Caco-2 (cell line): ENCODE data around the gene NONO. TPM values are rescaled to one million over a fixed set of nuclear protein-coding genes. Genes with fewer than 3 reads are reported as not detected.

Source experiments
- BruUV-seq: library from RNA; stranded (reverse); fragments of 400-500 nt; replicated peaks from 2 replicates; lab custom pipeline; 2021; lab: Mats Ljungman, UMichigan
- CTCF ChIA-PET: fragments of 300-600 bp; sonication (Branson Sonifier 250); formaldehyde crosslinking; loops from one replicate; lab custom pipeline; 2022; ENCODE audit warnings: antibody characterized with exemption; lab: Charles Lee
- POLR2A ChIA-PET: fragments of 300-600 bp; sonication (Branson Sonifier 250); formaldehyde crosslinking; loops from one replicate; lab custom pipeline; 2022; ENCODE audit warnings: antibody characterized with exemption; lab: Charles Lee
- DNase-seq, 2 experiments: peaks; one replicate each; pipeline versions ENCODE4 v3.0.0 to v3.0.0-alpha.2; 2020 to 2022
- H3K27me3 ChIP-seq: replicated peaks from 2 replicates; pipeline ENCODE4 v1.6.0; 2011; ENCODE audit warnings: low read length; ENCODE audit not compliant: control insufficient read depth, insufficient read depth
- H3K36me3 ChIP-seq: 2 replicates; pipeline ENCODE4 v1.5.1; 2011; ENCODE audit warnings: low read length; ENCODE audit not compliant: control insufficient read depth, insufficient read depth
- H3K4me1 ChIP-seq: fragments of 250-450 bp; sonication (Bioruptor Pico); 2 replicates; pipeline ENCODE4 v1.5.1; 2020; ENCODE audit warnings: mild to moderate bottlenecking
- H3K4me3 ChIP-seq: 2 replicates; pipeline ENCODE4 v1.5.1; 2011; ENCODE audit warnings: low read depth, mild to moderate bottlenecking, control low read depth, low read length
- H3K9me3 ChIP-seq: fragments of 250-450 bp; sonication (Bioruptor Pico); 2 replicates; pipeline ENCODE4 v1.5.1; 2020; ENCODE audit warnings: mild to moderate bottlenecking, moderate library complexity
- H3K27ac Mint-ChIP-seq: one replicate; pipeline ENCODE4 v1.8.0; 2022; ENCODE audit warnings: mixed read lengths; ENCODE audit not compliant: unreplicated experiment
- H3K27me3 Mint-ChIP-seq: one replicate; pipeline ENCODE4 v1.8.0; 2022; ENCODE audit warnings: mixed read lengths; ENCODE audit not compliant: insufficient read depth, unreplicated experiment
- H3K36me3 Mint-ChIP-seq: one replicate; pipeline ENCODE4 v1.8.0; 2022; ENCODE audit warnings: mild to moderate bottlenecking, mixed read lengths; ENCODE audit not compliant: insufficient read depth, unreplicated experiment
- H3K4me1 Mint-ChIP-seq: one replicate; pipeline ENCODE4 v1.8.0; 2022; ENCODE audit warnings: low read depth, mixed read lengths; ENCODE audit not compliant: unreplicated experiment
- H3K4me3 Mint-ChIP-seq: one replicate; pipeline ENCODE4 v1.8.0; 2022; ENCODE audit warnings: mild to moderate bottlenecking, moderate library complexity, mixed read lengths; ENCODE audit not compliant: unreplicated experiment
- H3K9me3 Mint-ChIP-seq: one replicate; pipeline ENCODE4 v1.8.0; 2022; ENCODE audit warnings: mixed read lengths; ENCODE audit not compliant: unreplicated experiment
- intact Hi-C: fragments of 100-400 bp; cut with micrococcal nuclease; formaldehyde crosslinking; loops from one replicate; pipeline ENCODE4 v1.10.0; 2022; ENCODE audit not compliant: unreplicated experiment
- total RNA-seq: library from RNA; stranded (reverse); gene quantifications from 2 replicates; pipeline ENCODE4 v1.2.3, GENCODE V29; 2022
- TF ChIP-seq, protein P1 (sequence below), 2 experiments: fragments of 200-600 bp in 1 of 2; IDR thresholded peaks; 1 replicate in 1 of 2; 2 replicates in 1 of 2; pipeline versions ENCODE4 v1.5.1 to v1.8.0; 2011 to 2022; ENCODE audit warnings: antibody characterized with exemption in 1 of 2, control low read depth in 1 of 2, inconsistent platforms in 1 of 2, low read depth in 1 of 2, low read length in 1 of 2, mild to moderate bottlenecking in 1 of 2, moderate library complexity in 1 of 2; ENCODE audit not compliant: insufficient read depth in 1 of 2, severe bottlenecking in 1 of 2, unreplicated experiment in 1 of 2

NONO gene
- total RNA-seq, 1 experiment from 2014 or later: 477 TPM

DNA sequence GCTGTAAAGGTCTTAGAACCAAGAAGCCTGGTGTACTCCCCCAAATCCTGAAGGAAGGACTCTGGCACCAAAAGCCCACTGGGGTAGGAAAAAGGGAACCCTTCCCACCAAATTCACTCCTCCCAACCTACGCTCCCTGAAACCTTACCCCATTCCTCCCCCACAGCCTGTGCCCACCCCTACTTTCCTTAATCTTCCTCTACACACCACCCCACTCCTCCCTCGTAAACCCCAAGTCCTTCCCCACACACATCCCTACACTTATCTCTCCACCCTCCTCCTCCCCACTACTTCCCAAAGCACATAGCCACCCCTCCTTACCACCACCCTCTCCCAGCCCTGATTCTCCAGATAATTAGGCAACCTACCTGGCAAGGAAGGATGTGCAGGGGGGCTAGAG lies 31.2 kb upstream of the NONO start:
- no peaks in the 10 kb centered on the region for H3K27me3 ChIP-seq
- intact Hi-C loops: loop anchor here (5.0 kb wide), 1 partner anchor 115 kb away; the partner anchor contains the start of gene TAF1
- no TSS peak for BruUV-seq
- H3K9me3 ChIP-seq: no peaks in the 10 kb centered on the region
- H3K4me1 Mint-ChIP-seq: peaks cover 7% of the 10 kb centered on the region
- CTCF ChIA-PET: no interaction called here
- H3K4me3 Mint-ChIP-seq: no peak overlapping the region
- POLR2A ChIA-PET: no interaction called here
- peak overlapping the region; percentile 5; the same call in 1 of the 2 replicates for H3K4me3 ChIP-seq
- no peaks in the 10 kb centered on the region for H3K27me3 Mint-ChIP-seq
- TF ChIP-seq, protein P1, sequence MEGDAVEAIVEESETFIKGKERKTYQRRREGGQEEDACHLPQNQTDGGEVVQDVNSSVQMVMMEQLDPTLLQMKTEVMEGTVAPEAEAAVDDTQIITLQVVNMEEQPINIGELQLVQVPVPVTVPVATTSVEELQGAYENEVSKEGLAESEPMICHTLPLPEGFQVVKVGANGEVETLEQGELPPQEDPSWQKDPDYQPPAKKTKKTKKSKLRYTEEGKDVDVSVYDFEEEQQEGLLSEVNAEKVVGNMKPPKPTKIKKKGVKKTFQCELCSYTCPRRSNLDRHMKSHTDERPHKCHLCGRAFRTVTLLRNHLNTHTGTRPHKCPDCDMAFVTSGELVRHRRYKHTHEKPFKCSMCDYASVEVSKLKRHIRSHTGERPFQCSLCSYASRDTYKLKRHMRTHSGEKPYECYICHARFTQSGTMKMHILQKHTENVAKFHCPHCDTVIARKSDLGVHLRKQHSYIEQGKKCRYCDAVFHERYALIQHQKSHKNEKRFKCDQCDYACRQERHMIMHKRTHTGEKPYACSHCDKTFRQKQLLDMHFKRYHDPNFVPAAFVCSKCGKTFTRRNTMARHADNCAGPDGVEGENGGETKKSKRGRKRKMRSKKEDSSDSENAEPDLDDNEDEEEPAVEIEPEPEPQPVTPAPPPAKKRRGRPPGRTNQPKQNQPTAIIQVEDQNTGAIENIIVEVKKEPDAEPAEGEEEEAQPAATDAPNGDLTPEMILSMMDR (IDR thresholded peaks at IDR 0.05; ENCODE audit: insufficient read depth in 1 of 2, low read depth in 1 of 2, low read length in 1 of 2, severe bottlenecking in 1 of 2, unreplicated experiment in 1 of 2): no peak
- no peak overlapping the region for H3K27ac Mint-ChIP-seq
- no peaks in the 10 kb centered on the region for H3K9me3 Mint-ChIP-seq
- no peaks in the 10 kb centered on the region; the same call in 1 of the 2 replicates for H3K36me3 ChIP-seq
- DNase-seq: no peak
- peaks cover 15% of the 10 kb centered on the region; the same call in 1 of the 2 replicates for H3K4me1 ChIP-seq
- peaks cover 42% of the 10 kb centered on the region for H3K36me3 Mint-ChIP-seq

DNA sequence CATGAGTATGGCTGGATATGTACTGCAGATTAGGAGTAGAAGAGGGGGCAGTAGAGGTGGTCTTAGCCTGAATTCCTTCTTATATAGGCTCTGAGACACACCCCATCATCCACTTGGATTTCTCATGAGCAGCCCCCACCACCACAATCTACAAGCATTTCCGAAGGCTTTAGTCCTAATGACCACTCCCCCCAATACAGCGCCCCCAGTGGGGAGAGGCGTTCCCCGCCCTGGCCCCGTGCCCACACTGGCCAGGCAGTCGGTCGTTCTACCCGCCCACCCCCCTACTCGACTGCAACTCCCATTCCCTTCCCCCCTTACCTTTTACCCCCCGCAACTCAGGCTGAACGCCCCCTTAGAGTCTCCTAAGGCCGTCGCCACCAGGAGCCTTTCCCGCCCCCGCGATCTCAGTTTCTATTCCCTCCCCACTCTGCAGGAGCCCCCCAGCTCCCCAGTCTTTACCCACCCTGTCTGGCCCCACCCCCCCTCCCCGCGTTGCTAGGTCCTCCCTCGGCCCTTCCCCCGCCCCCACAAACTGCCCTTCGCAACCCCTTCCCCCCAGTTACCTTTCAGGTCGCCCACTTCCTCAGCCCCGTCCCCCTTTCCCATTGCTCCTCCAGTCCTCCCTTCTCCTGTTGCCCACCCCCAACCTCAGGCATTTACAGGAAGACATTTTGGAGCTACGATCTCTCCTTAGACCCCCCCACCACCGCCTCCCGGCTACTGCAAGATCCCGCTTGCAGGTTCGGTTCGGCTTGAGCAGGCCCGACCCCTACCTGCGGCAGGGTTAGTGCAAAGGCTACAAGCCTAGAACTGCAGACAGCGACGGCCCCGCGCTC lies 30.0 kb upstream of the NONO start:
- Histone ChIP-seq H3K36me3 (no peaks in the 10 kb centered on the region; the same call in 1 of the 2 replicates), H3K4me1 (peaks cover 15% of the 10 kb centered on the region; the same call in 1 of the 2 replicates), H3K9me3 (no peaks in the 10 kb centered on the region), H3K27me3 (no peaks in the 10 kb centered on the region), H3K4me3 (peak overlapping the region; percentile 89)
- intact Hi-C loops: loop anchor here (1.0 to 5.0 kb wide), 2 partner anchors 70 to 114 kb away; partner anchors contain the start of gene TAF1
- BruUV-seq: no TSS peak
- DNase-seq: peak; percentile 48 to 64
- Mint-ChIP-seq H3K4me3 (peak overlapping the region; percentile 85), H3K27me3 (no peaks in the 10 kb centered on the region), H3K27ac (peak overlapping the region; percentile 82), H3K36me3 (peaks cover 30% of the 10 kb centered on the region), H3K4me1 (peaks cover 7% of the 10 kb centered on the region), H3K9me3 (no peaks in the 10 kb centered on the region)
- ChIA-PET POLR2A (interaction anchor here (1.1 to 2.0 kb wide), 2 partner anchors 30 to 70 kb away, joined by 5 to 11 read pairs; partner anchors contain the start of gene NONO), CTCF (no interaction called here)
- TF ChIP-seq, protein P1 (IDR thresholded peaks at IDR 0.05; ENCODE audit: insufficient read depth in 1 of 2, low read depth in 1 of 2, low read length in 1 of 2, severe bottlenecking in 1 of 2, unreplicated experiment in 1 of 2): peak; percentile 40 to 54
